ENCODE results near the gene MUSTN1.

GRCh38 chr3:52838561-52839267 is 3.9 kb upstream of the MUSTN1 start:
- TF ChIP-seq EZH2 (IDR thresholded peaks at IDR 0.05; ENCODE audit: borderline replicate concordance, low read length) (no peak), CTCF (conservative IDR thresholded peaks at IDR 0.05 in 1 of 2, IDR thresholded peaks at IDR 0.05 in 1 of 2; ENCODE audit: extremely low read depth in 1 of 2, insufficient read depth in 1 of 2, low read depth in 1 of 2, low read length in 2 of 2) (no peak)

Data from mammary epithelial cell (primary cell).